ENCODE measurements around the gene FLII. TPM values are rescaled to one million over a fixed set of nuclear protein-coding genes. Genes with fewer than 3 reads are reported as not detected.

The FLII gene
- total RNA-seq, 1 experiment from 2014 or later: 564 TPM

- H3K4me1 Mint-ChIP-seq (ENCODE audit: insufficient read depth, unreplicated experiment): peaks cover 5% of the 10 kb centered on the region
- intact Hi-C loops (cut with micrococcal nuclease): no loop called here
- BruUV-seq (replicated peaks): no TSS peak
- H3K4me3 Mint-ChIP-seq (ENCODE audit: unreplicated experiment): no peak overlapping the region
- peaks cover 86% of the 10 kb centered on the region for H3K36me3 Mint-ChIP-seq (ENCODE audit: insufficient read depth, unreplicated experiment)
- ChIA-PET POLR2A (no interaction called here), CTCF (interaction anchor here (0.6 to 2.0 kb wide), 8 partner anchors 10 to 626 kb away, joined by 3 to 8 read pairs (median 4); no protein-coding TSS in a partner anchor)
- no peak overlapping the region for H3K27ac Mint-ChIP-seq (ENCODE audit: low read depth, unreplicated experiment)
- no peak for DNase-seq (ENCODE audit: unreplicated experiment)
- no peak for TF ChIP-seq CTCF (IDR thresholded peaks at IDR 0.05; ENCODE audit: unreplicated experiment)
- H3K27me3 Mint-ChIP-seq (ENCODE audit: insufficient read depth, unreplicated experiment): no peaks in the 10 kb centered on the region
- no peaks in the 10 kb centered on the region for H3K9me3 Mint-ChIP-seq (ENCODE audit: unreplicated experiment)
Measured at GRCh38 chr17:18246880-18247612, 11.5 kb downstream of the FLII start.

GRCh38 chr17:18246109-18246725, 12.3 kb downstream of the FLII start:
- ChIA-PET POLR2A (no interaction called here), CTCF (no interaction called here)
- no TSS peak for BruUV-seq (replicated peaks)
- Mint-ChIP-seq H3K4me3 (ENCODE audit: unreplicated experiment) (no peak overlapping the region), H3K9me3 (ENCODE audit: unreplicated experiment) (no peaks in the 10 kb centered on the region), H3K36me3 (ENCODE audit: insufficient read depth, unreplicated experiment) (peaks cover 78% of the 10 kb centered on the region), H3K4me1 (ENCODE audit: insufficient read depth, unreplicated experiment) (peaks cover 5% of the 10 kb centered on the region), H3K27me3 (ENCODE audit: insufficient read depth, unreplicated experiment) (no peaks in the 10 kb centered on the region), H3K27ac (ENCODE audit: low read depth, unreplicated experiment) (no peak overlapping the region)
- DNase-seq (ENCODE audit: unreplicated experiment): no peak
- no peak for TF ChIP-seq CTCF (IDR thresholded peaks at IDR 0.05; ENCODE audit: unreplicated experiment)
- intact Hi-C loops (cut with micrococcal nuclease): no loop called here

GRCh38 chr17:18245038-18245776, 13.3 kb downstream of the FLII start:
- CTCF ChIA-PET: no interaction called here
- BruUV-seq (replicated peaks): TSS peak; percentile 76
- intact Hi-C loops (cut with micrococcal nuclease): no loop called here
- no peak overlapping the region for H3K27ac Mint-ChIP-seq (ENCODE audit: low read depth, unreplicated experiment)
- TF ChIP-seq CTCF (IDR thresholded peaks at IDR 0.05; ENCODE audit: unreplicated experiment): no peak
- no peaks in the 10 kb centered on the region for H3K9me3 Mint-ChIP-seq (ENCODE audit: unreplicated experiment)
- no peak overlapping the region for H3K4me3 Mint-ChIP-seq (ENCODE audit: unreplicated experiment)
- H3K27me3 Mint-ChIP-seq (ENCODE audit: insufficient read depth, unreplicated experiment): no peaks in the 10 kb centered on the region
- no peak for DNase-seq (ENCODE audit: unreplicated experiment)
- POLR2A ChIA-PET: no interaction called here
- peaks cover 71% of the 10 kb centered on the region for H3K36me3 Mint-ChIP-seq (ENCODE audit: insufficient read depth, unreplicated experiment)
- H3K4me1 Mint-ChIP-seq (ENCODE audit: insufficient read depth, unreplicated experiment): peaks cover 5% of the 10 kb centered on the region

- Mint-ChIP-seq H3K4me1 (ENCODE audit: insufficient read depth, unreplicated experiment) (no peaks in the 10 kb centered on the region), H3K27ac (ENCODE audit: low read depth, unreplicated experiment) (no peak overlapping the region), H3K9me3 (ENCODE audit: unreplicated experiment) (no peaks in the 10 kb centered on the region), H3K27me3 (ENCODE audit: insufficient read depth, unreplicated experiment) (no peaks in the 10 kb centered on the region), H3K4me3 (ENCODE audit: unreplicated experiment) (no peak overlapping the region), H3K36me3 (ENCODE audit: insufficient read depth, unreplicated experiment) (peaks cover 43% of the 10 kb centered on the region)
- CTCF ChIA-PET: interaction anchor here (0.8 kb wide), 1 partner anchor 24 kb away, joined by 3 read pairs; no protein-coding TSS in a partner anchor
- POLR2A ChIA-PET: no interaction called here
- no peak for DNase-seq (ENCODE audit: unreplicated experiment)
- no TSS peak for BruUV-seq (replicated peaks)
- intact Hi-C loops (cut with micrococcal nuclease): no loop called here
- no peak for TF ChIP-seq CTCF (IDR thresholded peaks at IDR 0.05; ENCODE audit: unreplicated experiment)
Measured at GRCh38 chr17:18241229-18241871, 17.2 kb downstream of the FLII start.
